ENCODE measurements around the gene VSTM2B. TPM values are rescaled to one million over a fixed set of nuclear protein-coding genes. Genes with fewer than 3 reads are reported as not detected.

VSTM2B gene
- not detected in 2 replicates for total RNA-seq

GRCh38 chr19:29525901-29526729 is at the start of gene VSTM2B:
Gene VSTM2B, plus strand, starts transcription at chr19:29525994. Its CDS starts 590 bp downstream, at chr19:29526584.

GRCh38 chr19:29605653-29606419 is 80.0 kb downstream of the VSTM2B start, which contains the start of gene POP4:
Gene POP4, plus strand, starts transcription at chr19:29606283. Its CDS starts 36 bp downstream, at chr19:29606319.

Other genes starting within 250 kb of the VSTM2B start
- gene POP4, start 80.3 kb downstream of the VSTM2B start, total RNA-seq, result 85.6 and 96.6 TPM in 2 replicates
- gene PLEKHF1, start 139.5 kb downstream of the VSTM2B start, total RNA-seq, result 27.5 and 30.0 TPM in 2 replicates
- gene C19orf12, start 189.3 kb downstream of the VSTM2B start, total RNA-seq, result 17.0 and 19.0 TPM in 2 replicates